HG03135 (cell line): Measurements from ENCODE around the gene SLC44A3.

ENCODE experiments used
- ATAC-seq: cut with Tn5 transposase; IDR thresholded peaks from one replicate; pipeline ENCODE4 v1.9.1; 2021; ENCODE audit warnings: mild to moderate bottlenecking, moderate library complexity; ENCODE audit not compliant: unreplicated experiment

SLC44A3 gene

DNA sequence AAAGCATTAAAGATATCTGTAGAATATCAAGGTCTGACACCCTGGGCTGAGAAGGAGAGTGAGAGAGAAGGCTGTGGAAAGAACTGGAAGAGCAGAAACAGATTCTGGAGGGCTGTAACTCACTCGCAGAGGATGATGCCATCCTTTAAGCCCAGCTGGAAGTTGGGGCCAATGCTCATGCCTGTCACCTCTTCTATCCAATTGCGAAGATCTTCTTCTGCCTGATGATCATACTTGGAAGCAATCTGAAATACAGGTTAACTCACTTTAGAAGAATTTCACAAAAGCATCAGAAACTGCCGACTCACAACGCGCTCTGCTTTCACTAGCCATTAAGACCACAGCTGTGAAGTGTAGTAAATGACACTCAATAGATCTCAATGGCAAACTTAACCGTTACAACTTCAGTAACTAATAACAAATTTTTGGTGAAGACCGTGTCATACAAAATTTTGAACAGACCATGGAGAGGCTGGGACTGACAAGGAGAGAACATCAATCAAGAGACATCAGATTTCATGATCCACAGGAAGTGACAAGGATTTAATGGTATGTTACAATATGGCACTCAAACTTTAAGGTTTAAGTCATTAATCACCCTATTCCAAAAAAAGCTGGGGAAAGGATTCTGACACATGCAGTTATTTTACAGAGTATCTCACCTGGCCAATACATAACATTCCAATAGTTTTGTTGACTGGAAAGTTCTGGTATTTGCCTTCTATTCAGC, 83.3 kb downstream of the SLC44A3 start:
- no peak for ATAC-seq

DNA sequence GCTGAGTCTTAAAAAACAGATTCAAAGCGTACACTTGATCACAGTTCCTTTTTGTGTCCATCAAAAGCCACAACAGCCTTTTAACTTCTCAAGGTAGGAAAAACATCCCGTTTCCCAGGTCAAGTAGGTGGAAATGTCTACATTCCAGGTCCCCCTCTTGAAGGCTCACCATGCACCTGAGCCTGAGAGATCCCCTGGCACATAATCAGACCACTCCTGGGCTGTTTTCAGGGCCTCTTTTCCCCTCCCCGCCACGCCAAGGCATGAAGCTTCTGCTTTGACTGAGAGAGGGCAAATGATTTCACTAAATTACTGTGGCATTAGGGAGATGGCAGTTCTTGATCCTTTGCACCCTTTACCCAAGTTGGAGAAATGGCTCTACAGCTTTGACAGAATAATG, 85.0 kb downstream of the SLC44A3 start:
- no peak for ATAC-seq

DNA sequence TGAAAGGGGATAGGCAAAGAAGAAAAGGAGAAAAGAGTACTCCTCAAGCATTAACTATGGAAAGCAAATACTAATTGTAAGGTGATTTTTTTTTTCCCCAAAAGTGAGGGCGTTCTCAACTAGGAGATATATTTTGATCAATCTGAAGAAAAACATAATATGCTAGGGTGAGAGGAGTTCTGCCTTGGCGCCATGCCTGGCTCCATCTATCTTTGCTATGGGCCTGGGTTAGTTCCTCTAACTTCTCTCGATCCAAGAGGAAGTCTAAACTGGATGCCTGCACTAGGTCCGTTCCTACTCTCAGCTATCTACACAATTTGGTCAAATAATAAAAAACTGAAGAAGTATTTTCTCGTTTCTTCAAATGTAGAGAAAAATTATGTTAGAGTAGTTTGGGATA, 86.2 kb downstream of the SLC44A3 start:
- ATAC-seq = no peak

GRCh38 chr1:94907136-94907535, 87.0 kb downstream of the SLC44A3 start:
- no peak for ATAC-seq

DNA sequence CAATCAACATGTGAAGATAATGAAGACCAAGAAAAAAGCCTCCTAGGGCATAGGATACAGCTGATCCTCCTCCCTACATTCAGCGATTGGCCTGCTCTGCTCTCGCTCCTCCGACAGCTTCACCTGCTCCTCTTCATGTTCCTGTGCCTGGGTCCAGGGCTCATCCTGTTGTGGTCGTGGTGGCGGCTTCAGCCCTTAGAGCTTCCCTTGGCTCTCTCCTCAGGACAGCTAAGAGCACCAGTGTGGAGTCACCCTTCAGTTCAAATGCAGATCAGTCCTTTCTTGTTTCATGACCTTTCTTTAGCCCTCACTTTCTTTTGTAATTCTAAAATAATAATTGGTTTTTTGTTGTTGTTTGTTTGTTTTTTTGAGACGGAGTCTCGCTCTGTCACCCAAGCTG, 88.0 kb downstream of the SLC44A3 start:
- ATAC-seq = no peak

- no peak for ATAC-seq
These were observed 88.8 kb downstream of the SLC44A3 start for GRCh38 chr1:94908965-94909364.

DNA sequence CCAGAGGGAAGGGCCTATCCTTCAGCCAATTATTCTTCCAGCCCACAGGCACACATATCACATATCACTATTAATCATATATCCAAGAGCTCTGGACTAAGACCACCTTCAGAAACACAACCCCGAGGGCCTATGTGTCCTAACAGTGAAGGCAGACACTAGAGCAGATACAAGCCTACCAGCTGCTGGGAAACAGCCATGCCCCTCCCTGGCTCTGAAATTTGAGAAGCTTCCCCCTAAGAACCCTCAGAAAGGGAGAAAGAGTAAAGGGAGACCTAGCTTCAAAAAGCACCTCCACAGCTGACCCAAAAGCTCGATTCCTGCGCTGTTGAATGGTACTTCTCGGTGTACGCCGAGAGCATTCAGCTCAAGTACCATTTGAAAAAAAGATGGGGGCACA, 89.3 kb downstream of the SLC44A3 start:
- no peak for ATAC-seq

DNA sequence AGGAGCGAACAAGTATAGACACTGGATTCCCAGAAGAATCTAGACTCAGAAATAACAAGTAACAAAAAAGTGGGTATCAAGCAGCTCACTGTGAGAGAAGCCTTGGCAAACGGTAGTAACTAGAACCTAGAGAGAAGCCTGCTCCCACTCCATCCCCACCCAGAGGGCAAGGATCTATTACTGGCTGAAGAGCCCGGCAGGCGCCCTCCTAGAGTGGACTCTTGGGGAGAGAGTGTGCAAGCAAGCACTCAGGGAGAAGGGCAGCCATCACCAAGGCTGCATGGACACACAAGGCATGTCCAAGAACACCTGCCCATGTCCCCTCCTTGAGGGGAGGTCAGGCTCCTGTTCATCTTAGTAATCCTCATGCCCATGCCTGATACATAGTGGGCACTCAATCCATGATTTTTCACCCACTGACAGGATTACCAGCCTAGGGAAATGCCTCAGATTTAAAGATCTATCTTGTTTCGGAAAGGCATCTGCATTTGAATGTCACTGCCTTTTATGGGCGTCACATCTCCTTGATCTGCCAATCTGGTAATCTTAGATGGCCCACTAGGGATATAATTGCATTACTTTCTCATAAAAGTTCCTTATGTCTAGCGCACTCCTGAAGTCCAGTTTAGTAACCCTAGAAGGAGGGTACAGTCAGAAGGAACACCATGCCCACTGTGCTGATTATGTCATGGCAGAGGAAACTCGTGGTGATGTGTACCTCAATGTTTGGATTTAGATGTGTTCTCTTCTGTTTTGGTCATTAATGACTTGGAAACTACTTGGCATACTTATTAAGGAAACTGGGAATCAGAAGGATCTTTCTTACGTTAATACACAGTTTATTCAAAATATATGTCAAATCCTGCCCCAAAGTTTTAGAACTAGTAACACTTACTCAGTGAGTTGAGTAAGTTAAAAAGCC, 92.4 kb downstream of the SLC44A3 start:
- no peak for ATAC-seq

DNA sequence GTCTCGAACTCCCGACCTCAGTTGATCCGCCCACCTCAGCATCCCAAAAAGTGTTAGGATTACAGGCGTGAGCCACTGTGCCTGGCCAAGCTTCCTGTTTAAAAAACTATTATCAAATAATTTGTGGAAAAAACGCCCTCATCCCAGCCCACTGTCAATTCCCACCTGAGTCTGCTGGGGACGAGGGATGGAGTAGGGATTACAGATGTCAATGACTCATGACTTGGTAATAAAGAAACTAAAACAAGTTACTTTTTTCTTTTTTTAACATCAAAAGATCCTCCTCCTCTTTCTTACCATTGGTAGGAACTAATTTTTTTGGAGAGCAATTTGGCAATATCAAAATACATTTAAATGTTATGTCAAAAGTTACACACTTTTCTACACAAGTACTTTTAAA, 97.1 kb downstream of the SLC44A3 start:
- ATAC-seq = no peak

GRCh38 chr1:94919241-94920030, 99.3 kb downstream of the SLC44A3 start:
- no peak for ATAC-seq

- no peak for ATAC-seq
These were observed 99.9 kb downstream of the SLC44A3 start for GRCh38 chr1:94920061-94920460.

DNA sequence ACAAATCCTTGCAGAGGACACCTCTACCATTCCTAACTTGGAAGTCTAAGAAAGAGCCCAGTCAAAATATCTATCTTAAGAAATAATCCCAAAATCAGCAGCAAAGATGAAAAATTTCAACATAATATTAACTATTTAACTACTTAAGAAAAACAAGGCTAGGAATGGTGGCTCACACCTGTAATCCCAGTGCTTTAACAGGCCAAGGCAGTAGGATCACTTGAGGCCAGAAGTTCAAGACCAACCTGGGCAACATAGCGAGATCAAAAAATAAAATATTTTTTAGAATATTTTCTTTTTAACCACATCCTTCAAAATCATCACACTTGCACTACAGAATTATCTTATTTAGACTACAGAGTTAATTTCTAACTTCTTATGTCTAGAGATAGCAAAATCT, 101.8 kb downstream of the SLC44A3 start:
- ATAC-seq = no peak

- no peak for ATAC-seq
These were observed 102.7 kb downstream of the SLC44A3 start for GRCh38 chr1:94922761-94923331.

- ATAC-seq = no peak
These were observed 104.8 kb downstream of the SLC44A3 start for GRCh38 chr1:94925004-94925403.

GRCh38 chr1:94925561-94926125, 105.5 kb downstream of the SLC44A3 start:
- no peak for ATAC-seq

DNA sequence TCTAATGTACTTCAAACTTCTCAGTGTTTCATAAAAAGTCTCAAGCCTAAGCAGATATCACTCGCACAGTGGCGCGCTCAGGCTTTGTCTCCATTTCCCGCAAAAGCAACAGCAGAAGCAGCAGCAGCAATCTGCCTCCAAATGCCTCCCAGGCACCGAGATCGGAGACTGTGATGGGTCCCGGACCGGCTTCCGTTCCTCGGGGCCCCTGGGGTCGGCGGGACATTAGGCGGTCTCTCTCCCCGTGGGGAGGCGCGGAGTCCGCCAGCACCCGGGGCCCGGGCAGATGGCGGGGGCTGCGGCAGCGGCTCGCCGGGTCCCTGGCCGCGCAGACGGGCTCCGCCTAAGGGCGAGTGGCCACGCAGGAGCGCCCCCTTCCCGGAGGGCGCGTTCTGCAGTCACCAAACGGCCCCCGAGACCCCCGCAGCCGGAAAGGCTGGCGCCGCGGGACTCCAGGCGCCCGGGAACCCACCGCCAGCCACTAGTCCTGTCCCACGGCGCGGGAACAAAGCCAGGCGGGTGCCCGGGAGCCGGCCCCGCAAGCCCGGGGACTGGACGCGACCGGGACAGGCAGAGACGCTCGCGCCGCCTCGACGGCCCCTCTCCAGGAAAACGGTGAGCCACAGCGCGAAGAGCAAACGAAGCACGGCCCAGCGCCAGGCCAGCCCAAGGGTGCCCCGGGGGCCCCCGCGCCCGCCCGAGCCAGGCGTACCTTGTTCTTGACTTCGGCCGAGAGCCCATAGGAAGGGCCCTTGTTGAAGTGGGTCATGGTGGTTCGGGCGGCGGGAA, 106.2 kb downstream of the SLC44A3 start:
- peak; percentile 26 for ATAC-seq

- ATAC-seq = peak; percentile 77
These were observed 106.8 kb downstream of the SLC44A3 start, which contains the start of gene CNN3 for GRCh38 chr1:94926915-94927404. CNN3 (minus strand) TSS chr1:94927110; CDS start chr1:94926894, 216 bp downstream.

GRCh38 chr1:94927405-94928175, 107.4 kb downstream of the SLC44A3 start:
- peak; percentile 16 for ATAC-seq
